ENCODE results near the gene IMP3.
A peak's percentile ranks its signal among the peaks of the same experiment; 100 is the strongest.
"Not testable (repeated sequence)": the region's sequence is repeated elsewhere in the genome, so short reads cannot be mapped to it uniquely, and the experiment has no call there.

Gene IMP3

GRCh38 chr15:75649848-75650247 is 9.8 kb upstream of the IMP3 start:
- no peak for DNase-seq

- no peak for DNase-seq
These were observed 9.2 kb upstream of the IMP3 start for GRCh38 chr15:75649045-75649761.

DNA sequence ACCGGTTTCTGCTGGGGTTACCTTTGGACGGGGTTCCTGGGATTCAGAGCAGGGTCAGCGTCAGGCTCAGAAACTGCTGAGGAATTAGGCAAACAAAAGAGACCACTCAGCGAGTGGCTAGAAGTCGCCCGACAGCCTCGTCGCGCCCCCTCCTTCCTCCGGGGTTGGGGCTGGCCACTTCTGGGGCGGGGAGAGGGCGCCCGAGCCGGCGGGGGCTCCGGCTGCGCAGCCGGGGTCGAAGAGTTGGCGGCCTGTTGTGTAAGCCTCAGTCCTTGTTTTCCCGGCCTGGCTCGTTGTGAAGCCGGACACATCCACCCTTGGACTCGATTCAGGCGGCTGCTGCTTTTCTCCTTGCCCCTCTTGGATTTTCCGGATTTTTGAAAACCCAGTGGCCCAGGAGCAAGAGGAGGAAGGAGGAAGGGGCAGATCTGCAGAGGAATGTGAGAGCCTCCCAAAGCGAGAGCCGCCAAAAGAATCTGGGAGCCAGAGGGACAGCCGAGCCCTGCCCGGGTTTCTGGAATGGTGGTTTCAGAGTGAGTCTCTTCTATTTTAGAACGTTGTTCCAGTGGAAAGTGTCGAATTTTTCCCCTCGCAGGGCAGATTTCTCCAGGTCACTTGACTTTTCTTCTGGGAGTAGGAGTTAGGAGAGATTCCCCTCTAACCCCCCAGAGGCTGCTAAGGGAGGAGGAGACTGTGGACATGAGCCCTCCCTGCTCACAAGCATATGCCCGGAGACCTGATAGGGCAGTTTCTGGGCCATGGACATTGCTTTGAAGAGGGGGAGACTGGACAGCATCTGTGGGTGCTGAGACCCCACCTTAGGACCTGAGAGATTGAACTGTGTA is 8.4 kb upstream of the IMP3 start:
- no peak for DNase-seq

DNA sequence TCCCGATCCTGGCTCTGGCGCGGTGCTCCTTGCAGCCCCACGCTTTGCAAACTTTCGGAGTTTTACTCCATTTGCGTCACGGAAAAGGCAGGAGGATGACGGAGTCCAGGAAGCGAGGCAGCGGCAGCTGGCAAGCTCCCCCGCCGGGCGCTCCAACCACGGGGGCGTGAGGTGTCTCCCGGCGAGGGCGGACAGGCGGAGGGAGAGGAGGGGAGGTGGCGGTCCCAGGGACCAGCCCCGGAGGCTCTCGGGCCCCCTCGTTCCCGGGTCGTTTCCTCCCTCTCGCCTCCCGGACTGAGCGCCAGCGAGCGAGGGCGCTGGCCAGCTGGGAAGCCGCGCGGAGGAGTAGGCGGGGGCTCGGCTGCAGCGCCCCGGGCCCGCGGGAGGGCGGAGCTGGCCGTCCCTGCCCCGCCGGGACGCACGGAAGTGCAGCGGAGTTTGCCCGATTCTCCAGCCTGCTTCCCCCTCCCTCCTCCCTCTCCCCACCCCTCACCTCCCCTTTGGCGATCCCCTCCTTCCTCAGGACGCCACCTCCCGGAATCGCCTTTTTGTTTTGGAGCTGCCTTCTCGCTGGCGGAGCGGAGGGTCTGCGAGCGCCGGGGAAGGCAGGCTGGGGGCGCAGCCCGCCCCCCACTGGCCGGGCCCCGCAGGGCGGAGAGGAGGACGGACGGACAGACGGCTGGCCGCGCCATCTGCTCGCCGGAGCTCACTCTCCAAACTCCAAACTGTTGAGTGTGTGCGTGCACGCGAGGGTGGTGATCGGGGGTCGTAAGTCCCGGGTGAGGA is 7.5 kb upstream of the IMP3 start, which contains the start of gene SNX33:
Gene SNX33 (plus strand): TSS at position 543 of the 786 bp plus-strand sequence. CDS start 1,191 bp downstream, outside the sequence.
- peak in 1 of 4 experiments; percentile 13 for DNase-seq

DNA sequence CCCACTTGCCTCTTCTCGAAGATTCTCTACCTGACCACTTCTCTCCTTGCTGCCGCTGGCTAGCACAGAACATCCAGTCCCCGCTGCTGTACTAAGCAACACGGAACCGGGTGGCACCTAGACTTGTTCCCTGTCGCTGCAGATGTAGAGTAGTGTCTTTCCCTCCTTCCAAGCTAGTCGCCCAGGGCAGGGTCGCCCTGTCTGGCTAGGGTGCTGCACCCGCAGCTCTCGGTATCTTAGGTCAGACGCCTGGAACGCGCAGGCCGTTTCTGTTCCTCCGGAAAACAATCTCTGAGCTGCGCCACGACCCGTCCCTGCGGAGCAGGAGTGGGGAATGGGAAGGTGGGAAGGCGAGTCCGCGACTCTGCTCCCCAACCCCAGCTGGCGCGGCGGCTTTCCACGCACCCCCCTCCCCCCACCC is 6.9 kb upstream of the IMP3 start:
- no peak for DNase-seq

GRCh38 chr15:75646112-75646943 is 6.3 kb upstream of the IMP3 start:
- DNase-seq: no peak

GRCh38 chr15:75644376-75644775 is 4.4 kb upstream of the IMP3 start:
- DNase-seq: no peak

GRCh38 chr15:75641603-75642002 is 1.6 kb upstream of the IMP3 start:
- DNase-seq: no peak

- DNase-seq: no peak
These were observed 1.1 kb upstream of the IMP3 start for GRCh38 chr15:75641179-75641503.

DNA sequence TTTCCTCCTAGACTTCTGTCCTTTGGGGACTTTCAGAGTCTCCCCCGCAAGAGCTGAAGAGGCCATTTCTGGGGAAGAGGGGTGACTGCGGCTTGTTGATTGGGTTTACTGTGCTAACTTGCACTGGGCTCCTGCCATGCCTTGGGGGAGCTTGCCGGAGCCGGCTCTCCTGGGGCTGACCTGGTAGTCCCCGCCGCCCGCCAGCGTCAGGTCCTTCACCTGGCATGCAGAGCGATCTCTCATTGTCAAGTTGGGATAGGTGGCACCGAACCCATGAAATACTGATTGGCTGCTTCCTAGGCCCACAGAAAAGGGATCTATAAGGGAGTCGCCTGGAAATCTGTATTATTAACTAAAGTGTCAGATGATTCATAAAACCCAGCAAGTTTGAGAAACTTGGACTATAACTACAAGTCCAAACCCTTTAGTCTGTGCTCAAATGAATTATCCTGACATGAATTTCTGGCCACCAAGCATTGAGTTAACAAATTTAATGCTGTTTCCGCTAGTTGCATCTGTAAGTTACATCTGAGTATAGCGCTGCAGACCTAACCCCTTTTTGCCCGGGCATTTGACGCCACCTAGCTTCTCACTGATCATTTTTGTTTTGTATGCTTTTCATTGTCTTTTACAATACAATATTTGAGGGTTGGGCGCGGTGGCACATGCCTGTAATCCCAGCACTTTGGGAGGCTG is 607 bp upstream of the IMP3 start:
- peak in 2 of 4 experiments; percentile 29 to 30 for DNase-seq

- DNase-seq: no peak
These were observed 774 bp downstream of the IMP3 start for GRCh38 chr15:75639191-75639708.

GRCh38 chr15:75637245-75638009 is 2.6 kb downstream of the IMP3 start:
- no peak for DNase-seq

- no peak for DNase-seq
These were observed 4.0 kb downstream of the IMP3 start for GRCh38 chr15:75636026-75636425.

DNA sequence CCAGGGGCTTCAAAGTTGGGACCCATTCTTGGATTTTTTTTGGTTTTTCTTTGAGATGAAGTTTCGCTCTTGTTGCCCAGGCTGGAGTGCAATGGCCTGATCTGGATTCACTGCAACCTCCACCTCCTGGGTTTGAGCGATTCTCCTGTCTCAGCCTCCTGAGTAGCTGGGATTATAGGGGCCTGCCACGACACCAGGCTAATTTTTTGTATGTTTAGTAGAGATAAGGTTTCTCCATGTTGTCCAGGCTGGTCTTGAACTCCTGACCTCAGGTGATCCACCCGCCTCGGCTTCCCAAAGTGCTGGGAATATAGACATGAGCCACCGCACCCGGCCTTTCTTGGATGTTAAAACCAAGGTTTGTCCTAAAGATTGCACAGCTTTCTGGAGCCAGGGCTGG is 6.1 kb downstream of the IMP3 start:
- DNase-seq: not testable (repeated sequence)

DNA sequence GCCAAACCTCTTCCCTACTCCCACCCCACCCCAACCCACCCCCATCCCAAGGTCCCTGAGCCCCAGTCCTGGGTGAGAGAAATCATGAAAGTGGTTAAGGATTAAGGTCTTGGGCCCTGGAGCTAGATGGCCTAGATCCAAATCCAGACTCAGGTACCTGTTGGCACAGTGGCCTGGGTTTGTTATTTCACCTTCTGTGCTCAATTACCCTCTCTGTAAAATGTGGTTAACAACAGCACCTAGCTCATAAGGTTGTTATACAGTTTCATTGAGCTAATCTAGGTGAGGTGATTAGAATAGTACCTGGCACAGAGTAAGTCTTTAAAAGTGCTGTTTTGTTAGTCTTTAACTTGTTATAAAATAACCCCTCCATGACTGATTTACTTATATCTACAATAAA is 8.1 kb downstream of the IMP3 start:
- no peak for DNase-seq

GRCh38 chr15:75625542-75626347 is 14.3 kb downstream of the IMP3 start, which contains the start of gene SNUPN:
TSS of gene SNUPN (minus strand) at chr15:75625725. CDS start at chr15:75621051, 4,674 bp downstream.
- DNase-seq: peak; percentile 88 to 93 (median 91)

DNA sequence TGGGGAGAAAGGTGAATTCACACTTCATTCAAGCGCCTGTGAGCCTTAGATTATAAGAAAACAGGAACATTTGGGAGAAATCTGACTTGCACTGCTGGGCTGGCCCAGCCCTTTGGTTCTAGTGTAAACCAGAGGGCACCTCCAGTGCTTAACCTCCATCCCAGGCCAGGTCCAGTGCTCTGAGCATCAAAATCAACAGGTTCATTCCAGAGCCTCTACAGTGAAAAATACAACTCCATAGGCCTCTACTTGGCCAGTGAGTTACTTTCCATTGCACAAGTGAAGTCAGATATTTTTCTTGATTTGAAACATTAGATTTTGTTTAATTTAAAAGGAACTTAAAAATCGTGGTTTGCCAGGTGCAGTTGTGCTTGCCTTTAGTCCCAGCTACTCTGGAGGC is 17.5 kb downstream of the IMP3 start:
- DNase-seq: no peak

GRCh38 chr15:75620841-75621391 is 19.1 kb downstream of the IMP3 start:
- no peak for DNase-seq

DNA sequence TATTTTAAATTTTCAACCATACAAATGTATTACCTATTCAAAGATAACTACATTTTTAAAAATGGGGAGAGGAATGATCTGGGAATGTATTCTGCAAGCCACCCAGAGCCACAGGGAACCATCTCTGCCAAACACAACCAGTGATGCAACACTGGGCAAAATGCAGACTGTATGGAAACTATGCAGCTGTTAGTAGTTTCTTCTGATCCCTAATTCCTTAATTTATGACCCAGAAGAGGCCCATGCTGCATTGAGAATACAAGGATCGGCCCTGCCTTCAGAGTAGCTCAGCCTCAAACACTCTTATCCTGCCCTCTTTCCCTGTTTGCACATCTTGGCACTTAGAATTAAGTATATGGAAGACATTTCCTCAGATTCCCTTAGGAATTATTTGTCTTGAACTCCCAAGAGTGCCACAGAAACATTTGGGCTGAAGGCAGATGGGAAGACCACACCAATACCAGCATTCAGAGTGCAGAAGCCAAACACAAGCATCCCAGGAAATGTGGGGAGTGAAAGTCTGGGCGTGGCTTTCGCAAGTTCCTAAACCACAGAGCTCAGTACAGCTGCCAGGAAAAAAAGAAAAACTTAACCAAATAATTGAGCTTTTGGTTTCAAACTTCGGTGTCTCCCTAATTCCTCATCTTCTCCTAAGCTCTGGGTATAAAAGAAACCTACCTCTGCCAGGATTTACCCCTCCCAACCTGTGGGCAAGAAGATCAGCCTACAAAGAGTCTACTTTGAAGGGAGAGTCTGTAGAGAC is 19.8 kb downstream of the IMP3 start:
- no peak for DNase-seq
